Measurements from ENCODE around the gene PHACTR4.
"Not testable (repeated sequence)": the region's sequence is repeated elsewhere in the genome, so short reads cannot be mapped to it uniquely, and the experiment has no call there.

PHACTR4 gene

GRCh38 chr1:28371010-28371377 is 1.5 kb downstream of the PHACTR4 start:
- DNase-seq (ENCODE audit: low read depth in 2 of 2), result no peak

GRCh38 chr1:28373450-28373849 is 3.9 kb downstream of the PHACTR4 start:
- not testable (repeated sequence) for DNase-seq (ENCODE audit: low read depth in 2 of 2)

- DNase-seq (ENCODE audit: low read depth in 2 of 2), result peak; percentile 66 to 72
Measured at GRCh38 chr1:28374297-28374696, 4.8 kb downstream of the PHACTR4 start.

DNA sequence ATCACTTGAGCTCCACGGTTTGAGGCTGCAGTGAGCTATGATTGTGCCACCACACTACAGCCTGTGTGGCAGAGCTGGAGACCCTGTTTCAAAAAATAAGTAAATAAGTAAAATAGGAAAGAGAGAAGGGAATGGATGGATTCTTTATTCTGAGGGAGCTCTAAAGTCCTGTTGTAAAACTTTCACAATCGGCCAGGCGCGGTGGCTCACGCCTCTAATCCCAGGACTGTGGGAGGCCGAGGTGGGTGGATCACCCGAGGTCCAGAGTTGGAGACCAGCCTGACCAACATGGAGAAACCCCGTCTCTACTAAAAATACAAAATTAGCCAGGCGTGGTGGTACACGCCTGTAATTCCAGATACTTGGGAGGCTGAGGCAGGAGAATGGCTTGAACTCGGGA is 6.1 kb downstream of the PHACTR4 start:
- DNase-seq (ENCODE audit: low read depth in 2 of 2), result not testable (repeated sequence)

- not testable (repeated sequence) for DNase-seq (ENCODE audit: low read depth in 2 of 2)
Measured at GRCh38 chr1:28376195-28376594, 6.7 kb downstream of the PHACTR4 start.

- DNase-seq (ENCODE audit: low read depth in 2 of 2), result no peak
Measured at GRCh38 chr1:28378906-28379305, 9.4 kb downstream of the PHACTR4 start.

DNA sequence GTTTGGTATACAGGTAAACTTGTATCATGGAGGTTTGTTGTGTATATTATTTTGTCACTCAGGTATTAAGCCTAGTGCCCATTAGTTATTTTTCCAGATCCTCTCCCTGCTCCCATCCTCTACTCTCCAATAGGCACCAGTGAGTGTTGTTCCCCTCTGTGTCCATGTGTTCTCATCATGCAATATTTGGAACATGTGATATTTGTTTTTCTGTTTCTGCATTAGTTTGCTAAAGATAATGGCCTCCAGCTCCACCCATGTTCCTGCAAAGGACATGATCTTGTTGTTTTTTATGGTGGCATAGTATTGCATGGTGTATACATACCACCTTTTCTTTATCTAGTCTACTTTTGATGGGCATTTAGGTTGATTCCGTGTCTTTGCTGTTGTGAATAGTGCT is 10.9 kb downstream of the PHACTR4 start:
- no peak for DNase-seq (ENCODE audit: low read depth in 2 of 2)

DNA sequence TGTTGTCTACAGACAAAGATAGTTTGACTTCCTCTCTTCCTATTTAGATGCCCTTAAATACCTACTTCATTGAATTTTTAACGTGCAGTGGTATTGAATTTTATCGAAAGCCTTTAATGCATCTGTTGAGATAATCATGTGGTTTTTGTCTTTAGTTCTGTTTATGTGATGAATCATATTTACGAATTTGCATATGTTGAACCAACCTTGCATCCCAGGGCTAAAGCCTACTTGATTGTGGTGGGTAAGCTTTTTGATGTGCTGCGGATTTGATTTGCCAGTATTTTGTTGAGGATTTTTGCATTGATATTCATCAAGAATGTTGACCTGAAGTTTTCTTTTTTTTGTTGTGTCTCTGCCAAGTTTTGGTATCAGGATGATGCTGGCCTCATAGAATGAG is 14.2 kb downstream of the PHACTR4 start:
- not testable (repeated sequence) for DNase-seq (ENCODE audit: low read depth in 2 of 2)

DNA sequence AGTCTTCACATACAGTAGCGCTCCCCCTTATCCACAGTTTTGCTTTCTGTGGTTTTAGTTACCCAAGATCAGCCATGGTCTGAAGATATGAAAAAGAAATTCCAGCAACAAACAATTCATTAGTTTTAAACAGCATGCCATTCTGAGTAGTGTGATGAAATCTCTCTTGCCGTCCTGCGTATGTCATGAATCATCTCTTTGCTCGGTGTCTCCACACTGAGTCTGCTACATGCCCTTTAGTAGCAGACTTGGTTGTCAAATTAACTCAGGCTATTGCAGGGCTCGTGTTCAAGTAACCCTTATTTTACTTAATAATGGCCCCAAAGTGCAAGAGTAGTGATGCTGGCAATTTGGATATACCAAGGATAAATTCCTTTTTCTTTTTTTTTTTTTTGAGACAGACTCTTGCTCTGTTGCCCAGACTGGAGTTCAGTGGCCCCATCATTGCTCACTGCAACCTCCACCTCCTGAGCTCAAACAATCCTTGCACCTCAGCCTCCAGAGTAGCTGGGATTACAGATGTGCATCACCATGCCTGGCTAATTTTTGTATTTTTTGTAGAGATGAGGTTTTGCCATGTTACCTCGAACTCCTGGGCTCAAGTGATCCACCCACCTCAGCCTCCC is 22.6 kb downstream of the PHACTR4 start:
- peak; percentile 68 to 73 for DNase-seq (ENCODE audit: low read depth in 2 of 2)

GRCh38 chr1:28394136-28394535 is 24.6 kb downstream of the PHACTR4 start:
- DNase-seq (ENCODE audit: low read depth in 2 of 2), result no peak

DNA sequence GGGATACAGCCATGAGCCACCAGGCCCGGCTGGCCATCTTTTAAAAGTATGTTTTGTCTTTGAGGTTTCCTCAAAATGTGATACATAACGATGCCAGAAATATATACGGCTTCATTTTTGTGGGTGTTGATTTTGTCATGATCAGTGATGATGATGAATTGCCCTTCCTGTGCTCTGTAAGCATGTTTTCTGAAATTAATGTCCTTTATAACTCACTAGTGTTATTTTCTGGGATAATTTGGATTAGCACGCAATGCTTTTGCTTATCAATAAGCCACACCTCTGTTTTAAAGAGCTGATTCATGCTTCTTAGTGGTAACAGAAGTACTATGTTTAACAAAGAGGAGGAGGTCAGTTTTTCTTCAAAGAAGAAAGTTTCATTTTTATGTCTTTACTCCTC is 25.6 kb downstream of the PHACTR4 start:
- no peak for DNase-seq (ENCODE audit: low read depth in 2 of 2)

- no peak for DNase-seq (ENCODE audit: low read depth in 2 of 2)
Measured at GRCh38 chr1:28401760-28402159, 32.2 kb downstream of the PHACTR4 start.

- no peak for DNase-seq (ENCODE audit: low read depth in 2 of 2)
Measured at GRCh38 chr1:28409090-28409489, 39.5 kb downstream of the PHACTR4 start.

DNA sequence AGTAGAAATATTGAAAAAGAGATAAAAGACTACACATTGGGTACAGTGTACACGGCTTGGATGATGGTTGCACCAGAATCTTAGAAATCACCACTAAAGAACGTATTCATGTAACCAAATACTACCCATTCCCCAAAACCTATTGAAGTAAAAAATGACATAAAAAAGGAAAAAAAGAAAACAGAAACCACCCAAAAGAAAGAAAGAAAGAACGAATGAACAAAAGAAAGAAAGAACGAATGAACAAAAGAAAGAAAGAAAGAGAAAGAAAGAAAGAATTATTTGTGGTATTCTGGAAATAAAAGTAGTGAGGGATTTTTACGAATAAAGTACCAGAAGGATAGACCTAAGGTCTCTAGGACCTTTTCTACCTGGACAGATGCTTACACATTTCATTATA is 42.1 kb downstream of the PHACTR4 start:
- no peak for DNase-seq (ENCODE audit: low read depth in 2 of 2)

- DNase-seq (ENCODE audit: low read depth in 2 of 2), result no peak
Measured at GRCh38 chr1:28412731-28413130, 43.2 kb downstream of the PHACTR4 start.

DNA sequence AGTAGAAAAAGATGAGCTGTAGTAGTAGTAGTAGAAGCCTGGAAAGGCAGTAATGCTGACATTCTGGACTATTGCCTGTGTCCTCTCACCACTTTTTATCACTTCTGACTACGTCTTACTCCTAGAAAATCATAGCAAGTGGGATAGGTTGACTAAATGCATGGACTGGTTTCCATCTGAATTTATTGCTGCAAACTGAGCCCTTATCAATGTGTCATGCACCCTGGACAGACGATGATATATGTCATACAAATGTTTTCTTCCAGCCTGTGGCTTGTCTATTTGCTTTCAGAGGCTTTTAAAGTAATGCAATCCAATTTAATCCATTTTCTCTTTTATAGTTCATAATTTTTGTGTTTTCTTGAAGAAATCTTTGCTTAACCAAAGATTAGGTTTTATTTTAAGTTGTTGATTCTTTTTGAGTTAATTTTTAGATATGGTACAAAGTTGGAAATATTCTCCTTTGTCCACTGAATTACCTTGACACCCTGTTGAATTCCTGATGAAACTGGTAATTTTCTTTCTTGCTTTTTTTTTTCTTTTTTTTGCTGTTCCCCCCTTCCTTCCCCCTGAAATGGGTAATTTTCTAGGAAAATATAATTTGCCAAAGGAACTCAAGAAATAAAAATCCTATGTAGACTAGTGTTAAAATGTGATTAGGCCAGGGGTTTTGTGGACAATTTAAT is 47.1 kb downstream of the PHACTR4 start:
- DNase-seq (ENCODE audit: low read depth in 2 of 2), result no peak

DNA sequence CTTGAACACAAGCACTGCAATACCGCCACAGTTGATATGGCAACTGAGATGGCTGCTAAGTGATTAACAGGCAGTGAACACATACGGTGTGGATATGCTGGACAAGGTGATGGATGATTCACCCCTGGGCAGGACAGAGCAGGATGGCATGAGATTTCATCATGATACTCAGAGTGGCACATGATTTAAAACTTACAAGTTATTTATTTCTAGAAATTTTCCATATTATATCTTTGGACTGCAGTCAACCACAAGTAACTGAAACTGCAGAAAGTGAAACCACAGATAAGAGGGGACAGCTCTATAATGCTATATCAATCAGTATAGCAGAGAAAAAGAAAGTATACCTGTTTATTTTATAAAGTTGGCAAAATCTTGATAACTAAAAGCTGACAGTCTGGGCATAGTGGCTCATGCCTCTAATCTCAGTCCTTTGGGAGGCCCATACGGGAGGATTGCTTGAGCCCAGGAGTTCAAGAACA is 47.9 kb downstream of the PHACTR4 start:
- DNase-seq (ENCODE audit: low read depth in 2 of 2), result no peak

GRCh38 chr1:28417926-28418637 is 48.5 kb downstream of the PHACTR4 start:
- no peak for DNase-seq (ENCODE audit: low read depth in 2 of 2)

- no peak for DNase-seq (ENCODE audit: low read depth in 2 of 2)
Measured at GRCh38 chr1:28421744-28422143, 52.2 kb downstream of the PHACTR4 start.

GRCh38 chr1:28426831-28427230 is 57.3 kb downstream of the PHACTR4 start:
- DNase-seq (ENCODE audit: low read depth in 2 of 2), result no peak

DNA sequence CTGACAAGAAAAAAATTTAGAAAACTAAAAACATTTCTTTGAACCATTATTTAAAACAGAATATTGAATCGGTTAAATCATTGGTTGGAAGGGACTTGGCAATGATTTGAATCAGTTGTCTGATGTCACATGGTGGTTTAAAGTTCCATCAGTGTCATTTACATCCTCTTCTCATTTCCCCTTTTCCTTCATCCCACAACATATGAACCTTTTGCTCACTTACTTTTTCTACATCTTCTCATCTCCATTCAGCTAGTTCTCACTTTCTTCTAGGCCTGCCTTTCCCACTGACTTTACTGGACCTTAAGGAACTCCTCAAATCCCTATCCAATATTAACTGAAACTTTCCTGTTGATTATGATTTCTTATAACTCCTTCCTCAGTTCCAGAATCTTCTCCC is 58.5 kb downstream of the PHACTR4 start:
- no peak for DNase-seq (ENCODE audit: low read depth in 2 of 2)

DNA sequence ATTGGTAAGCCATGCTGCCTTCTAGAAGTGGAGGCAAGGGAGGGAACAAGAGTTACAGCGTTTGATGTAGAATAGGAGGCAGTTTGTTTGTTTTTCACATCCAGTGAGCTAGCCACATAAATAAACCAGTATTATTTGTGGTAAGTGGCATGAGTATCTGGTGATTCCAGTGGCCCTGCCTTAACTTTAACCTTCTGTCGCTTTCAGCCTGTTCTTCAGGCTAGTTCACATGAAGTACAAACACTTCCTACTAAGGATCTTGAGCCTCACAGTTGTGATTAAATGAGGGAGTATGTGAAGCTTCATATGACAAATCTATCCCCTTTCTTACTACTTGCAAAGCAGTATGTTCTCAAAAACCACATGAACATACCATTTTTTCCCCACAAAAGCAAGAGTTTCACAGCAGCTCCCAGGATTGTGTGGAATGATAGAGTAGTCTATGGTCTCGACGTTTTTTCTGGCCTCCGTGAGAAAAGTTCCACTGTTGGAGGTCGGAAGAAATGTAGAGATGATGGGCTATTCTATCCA is 59.5 kb downstream of the PHACTR4 start:
- no peak for DNase-seq (ENCODE audit: low read depth in 2 of 2)

Measured in fibroblast of skin of left biceps (primary cell).